Activated T-helper 9 cell treated with anti-CD3 and anti-CD28 coated beads, Interleukin-2, amount 50 U/mL, for 16 hours (primary cell): ENCODE measurements around the gene CFAP20DC.
"Not testable (repeated sequence)": the region's sequence is repeated elsewhere in the genome, so short reads cannot be mapped to it uniquely, and the experiment has no call there.

ENCODE experiments used
- DNase-seq: peaks from one replicate; pipeline ENCODE4 v3.0.0-alpha.2; 2020; ENCODE audit warnings: low read depth

Gene CFAP20DC

DNA sequence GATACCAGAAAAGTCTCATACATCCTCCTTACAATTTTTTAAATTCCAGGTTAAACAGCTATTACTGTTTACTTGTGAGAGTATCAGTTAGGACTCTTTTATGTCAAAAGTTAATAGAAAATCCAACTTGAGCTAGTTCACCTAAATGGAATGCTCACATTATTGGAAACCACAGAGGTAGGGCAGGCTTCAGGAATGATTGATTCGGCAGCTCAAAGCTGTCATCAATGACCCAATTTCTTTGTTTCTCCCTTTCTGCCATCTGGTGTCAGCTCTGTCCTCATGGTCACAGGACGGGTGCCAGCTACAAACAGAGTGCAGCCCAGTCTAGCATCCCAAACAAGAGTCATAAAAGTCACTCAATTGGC, 32.2 kb downstream of the CFAP20DC start:
- no peak for DNase-seq

DNA sequence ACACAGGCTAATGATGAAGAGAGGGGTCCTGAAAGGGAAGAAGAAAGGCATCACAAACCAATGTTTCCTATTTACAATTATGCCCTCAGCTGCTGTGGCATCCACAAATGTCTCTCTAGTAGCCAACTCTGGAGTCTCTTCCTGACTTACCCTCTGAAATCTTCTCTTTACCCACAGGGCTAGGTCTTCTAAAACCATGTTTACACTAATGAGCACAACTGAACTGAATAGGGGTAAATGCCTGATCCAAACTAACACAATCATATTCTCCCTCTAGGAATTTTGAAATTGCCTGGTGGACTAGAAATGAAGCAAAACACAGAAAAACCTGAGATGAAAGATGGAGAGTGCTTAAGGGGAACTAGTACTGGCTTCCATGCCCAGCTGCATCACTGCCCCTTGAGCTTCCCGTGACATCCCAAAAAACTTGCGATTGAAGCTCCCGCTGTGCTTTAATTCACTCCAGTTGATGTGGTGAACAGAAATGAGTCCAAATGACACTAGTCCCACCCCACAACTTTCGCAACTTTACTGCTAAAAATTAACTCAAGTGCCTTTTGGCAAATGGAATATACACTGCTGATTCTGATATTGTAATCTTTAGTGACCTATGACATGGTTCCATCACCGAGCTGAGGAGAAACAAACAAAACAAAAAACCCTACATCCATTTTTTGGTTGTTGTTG, 32.8 kb downstream of the CFAP20DC start:
- no peak for DNase-seq

DNA sequence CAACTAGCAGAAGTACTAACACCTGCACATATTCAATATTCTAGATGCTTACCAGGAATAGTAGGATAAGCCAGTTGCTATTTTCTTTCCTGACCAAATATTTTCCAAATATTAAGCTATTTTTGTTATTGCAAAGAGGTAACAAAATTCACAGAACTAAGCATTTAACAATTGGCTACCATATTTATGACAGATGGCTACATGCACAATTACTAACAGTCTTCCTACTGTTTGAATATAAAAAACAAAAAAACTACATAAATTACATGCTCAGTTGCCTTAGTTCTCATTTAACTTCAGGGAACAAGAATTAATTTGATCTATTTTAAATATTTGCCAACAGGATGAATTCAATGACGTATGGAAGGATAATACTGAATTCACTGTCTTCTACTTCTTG, 36.2 kb downstream of the CFAP20DC start:
- DNase-seq = no peak

DNA sequence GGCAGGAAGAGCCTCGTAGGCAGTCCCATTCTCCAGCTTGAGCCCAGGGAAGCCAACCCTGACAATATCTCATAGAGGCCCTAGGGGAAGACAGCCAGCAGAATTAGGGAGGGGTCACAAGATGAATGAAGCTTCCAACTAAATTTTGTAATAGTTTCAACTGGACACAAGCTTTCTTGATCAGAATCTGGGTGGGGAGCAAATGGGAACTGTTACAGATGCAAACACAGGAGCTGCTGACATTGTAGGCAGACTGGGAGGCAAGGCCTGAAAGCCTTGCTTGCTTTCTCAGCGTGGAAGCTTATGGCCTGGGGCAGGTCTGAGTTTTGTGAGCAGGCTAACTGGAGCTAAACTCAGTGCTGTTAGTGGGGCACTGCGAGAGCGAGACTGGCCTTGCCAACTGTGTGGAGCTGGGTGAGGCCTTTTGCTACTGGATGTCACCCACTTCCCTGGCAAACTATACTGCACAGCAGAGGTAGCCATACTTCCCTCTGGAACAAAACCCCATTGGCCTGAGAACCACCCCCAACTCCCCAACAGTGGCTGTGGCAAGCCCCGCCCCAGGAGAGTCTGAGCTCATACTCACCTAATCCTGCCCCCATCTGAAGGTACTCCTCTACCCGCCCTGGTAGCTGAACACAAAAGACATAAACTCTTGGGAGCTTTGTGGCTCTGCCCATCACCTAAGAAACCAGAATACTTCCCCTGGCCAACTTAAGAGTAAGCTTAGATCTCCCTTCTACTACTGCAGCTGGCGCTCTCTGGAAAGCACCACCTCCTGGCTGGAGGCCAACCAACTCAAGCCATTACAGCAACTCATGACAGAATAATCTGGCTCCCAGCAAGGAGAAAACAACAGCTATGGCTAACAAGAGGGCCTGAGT, 42.9 kb downstream of the CFAP20DC start:
- no peak for DNase-seq

DNA sequence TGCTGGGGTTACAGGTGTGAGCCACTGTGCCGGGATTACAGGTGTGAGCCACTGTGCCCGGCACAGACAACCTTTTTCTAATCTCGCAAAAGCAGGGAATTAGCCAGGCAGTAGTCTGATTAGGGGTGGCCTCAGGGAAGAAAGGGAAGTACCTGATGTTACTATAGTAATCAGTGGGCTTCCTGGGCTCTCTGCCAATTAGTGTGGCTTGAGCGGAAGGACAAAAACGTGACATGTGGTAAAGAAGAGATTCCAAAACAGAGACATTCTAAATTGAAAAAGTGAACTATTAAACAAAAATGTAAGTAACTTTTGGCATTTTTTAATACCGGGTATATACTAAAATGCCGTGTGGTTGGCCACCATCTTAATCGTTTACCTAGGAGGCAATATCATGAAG, 48.1 kb downstream of the CFAP20DC start:
- DNase-seq = no peak

DNA sequence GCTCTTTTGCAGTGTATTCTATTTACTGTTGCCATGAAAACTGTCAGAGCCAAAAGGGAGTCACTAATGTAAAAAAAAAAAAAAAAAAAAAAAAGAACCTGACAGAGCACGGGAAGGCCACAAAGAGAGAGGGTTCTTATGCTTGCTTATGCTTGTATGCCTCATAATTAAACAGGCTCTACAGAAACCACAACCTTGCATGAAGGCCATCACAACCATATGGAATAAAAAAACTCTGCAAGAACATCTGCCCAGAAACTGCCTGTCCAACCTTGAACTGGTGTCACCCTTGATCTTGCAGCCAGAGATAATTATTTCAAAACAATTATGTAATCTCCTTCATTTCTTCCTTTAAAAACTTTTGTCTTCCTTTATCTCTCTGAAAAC, 50.1 kb downstream of the CFAP20DC start:
- DNase-seq = no peak

DNA sequence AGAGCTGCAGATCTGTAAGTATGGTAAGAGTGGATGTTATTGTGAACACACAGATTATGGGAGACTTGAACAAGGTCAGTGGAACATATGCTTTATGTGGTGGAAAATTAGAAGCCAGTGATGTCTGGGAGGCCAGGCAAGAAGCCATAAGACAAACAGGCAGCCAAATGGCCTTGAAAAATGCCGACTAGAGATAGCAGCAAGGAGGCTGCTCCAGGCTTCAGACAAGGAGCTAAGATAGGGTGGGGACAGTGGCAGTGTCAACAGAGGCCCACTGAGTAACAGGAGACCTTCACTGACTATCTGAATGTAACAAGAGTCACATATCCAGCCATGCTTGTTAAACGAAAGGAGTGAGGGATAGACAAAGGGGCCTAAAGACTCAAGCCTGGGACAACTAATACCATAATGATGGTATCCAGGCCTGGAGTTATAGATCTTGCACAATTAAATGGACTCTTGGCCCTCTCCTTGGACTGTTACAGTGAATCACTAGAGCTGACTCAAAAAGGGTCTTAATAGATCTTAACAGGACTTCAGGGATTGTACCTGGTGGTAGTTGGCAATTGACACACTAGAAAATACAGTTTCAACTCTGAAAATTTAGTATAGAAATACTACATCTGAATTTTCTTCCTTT, 50.6 kb downstream of the CFAP20DC start:
- no peak for DNase-seq

DNA sequence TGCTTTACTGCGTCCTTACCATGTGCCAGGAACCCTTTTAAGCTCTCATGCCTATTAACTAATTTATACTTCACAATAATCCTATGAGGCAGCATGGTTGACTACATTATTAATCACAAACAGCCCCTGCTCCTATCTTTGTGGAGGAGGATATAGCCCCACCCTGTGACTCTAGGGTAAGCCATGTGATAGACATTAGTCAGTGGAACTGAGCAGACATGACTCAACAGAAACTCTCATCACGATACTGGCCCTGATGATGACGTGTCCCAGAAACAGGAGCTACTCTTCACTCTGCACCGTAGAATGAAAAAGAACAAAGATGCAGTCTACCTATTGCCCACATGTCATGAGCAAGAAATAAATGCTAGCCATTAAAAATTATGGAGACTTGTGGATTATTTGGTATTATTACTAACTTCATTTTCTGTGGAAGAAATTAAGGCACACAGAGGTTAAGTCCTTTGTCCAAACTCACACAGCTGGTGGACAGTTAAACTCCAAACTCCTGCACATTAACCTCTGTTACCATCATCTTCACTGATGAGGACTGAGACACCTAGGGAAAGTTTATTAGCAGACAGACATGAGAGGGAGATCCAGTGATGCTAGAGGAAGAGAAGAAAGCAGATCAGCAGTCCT, 51.2 kb downstream of the CFAP20DC start:
- DNase-seq = no peak

DNA sequence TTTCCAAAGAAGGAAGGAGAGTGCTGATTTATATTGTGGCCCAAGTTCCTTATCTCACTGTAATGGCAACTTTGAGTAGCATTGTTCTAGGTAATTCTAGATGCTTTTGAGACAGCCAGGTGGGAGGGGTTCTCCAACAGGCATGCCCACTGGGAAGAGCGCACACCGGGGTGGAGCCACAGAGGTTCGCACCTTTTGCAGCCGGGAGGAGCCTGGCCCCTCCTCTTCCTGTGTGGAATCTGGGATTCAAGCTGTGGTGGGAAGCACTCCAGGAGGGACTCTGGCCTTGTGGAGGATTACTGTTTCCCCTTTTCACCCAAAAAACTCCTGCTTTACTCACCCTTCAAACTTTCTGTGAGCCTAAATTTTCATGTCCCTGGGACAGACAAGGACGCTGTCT, 53.1 kb downstream of the CFAP20DC start:
- no peak for DNase-seq

DNA sequence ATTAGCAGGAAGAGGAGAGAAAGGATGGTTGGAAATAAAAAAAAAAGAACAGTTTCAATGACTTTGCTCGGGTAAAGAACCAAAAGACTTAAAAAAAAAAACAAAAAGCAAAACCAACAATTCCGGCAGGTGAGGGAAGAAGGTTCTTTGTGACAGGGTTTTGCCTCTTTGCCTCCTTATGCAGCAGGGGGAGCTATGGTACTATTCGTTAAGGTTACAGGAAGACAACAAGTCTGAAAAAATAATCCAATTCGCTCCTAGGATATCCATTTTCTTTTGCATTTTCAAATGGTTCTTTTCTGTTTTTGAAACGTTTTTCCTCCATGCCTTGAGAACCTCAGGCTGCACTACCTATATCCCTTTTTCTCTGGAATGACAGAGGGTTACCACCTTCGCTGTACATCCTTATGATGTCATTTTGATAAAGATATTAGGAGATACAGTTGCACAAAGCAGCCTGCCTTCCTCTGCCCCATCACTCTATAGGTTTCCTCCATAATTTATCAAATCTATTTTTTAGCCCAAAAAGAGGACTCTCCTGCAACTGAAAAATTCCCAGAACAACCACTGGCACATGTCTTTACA, 55.0 kb downstream of the CFAP20DC start:
- DNase-seq = no peak

DNA sequence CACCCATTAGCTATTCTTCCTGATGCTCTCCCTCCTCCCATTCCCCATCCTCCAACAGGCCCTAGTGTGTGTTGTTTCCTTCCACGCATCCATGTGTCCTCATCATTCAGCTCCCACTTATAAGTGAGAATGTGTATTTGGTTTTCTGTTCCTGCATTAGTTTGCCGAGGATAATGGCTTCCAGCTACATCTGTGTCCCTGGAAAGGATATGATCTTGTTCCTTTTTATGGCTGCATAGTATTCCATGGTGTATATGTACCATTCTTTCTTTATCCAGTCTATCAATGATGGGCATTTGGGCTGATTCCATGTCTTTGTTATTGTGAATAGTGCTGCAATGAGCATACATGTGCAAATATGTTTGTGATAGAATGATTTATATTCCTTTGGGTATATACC, 56.3 kb downstream of the CFAP20DC start:
- no peak for DNase-seq

DNA sequence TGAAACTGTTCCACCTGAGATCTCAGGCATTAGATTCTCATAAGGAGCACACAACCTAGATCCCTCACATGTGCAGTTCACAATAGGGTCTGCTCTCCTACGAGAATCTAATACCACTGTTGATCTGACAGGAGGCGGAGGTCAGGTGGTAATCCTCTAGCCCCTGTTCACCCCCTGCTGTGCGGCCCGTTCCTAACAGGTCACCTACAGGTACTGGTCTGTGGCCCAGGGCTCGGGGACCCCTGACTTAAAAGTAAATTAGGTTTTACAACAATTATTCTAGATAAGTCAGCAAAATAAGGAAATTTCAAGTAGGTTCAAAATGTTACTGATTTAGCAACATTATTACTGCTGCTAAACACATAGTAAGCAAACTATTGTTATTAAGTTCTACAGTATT, 58.2 kb downstream of the CFAP20DC start:
- DNase-seq = no peak

DNA sequence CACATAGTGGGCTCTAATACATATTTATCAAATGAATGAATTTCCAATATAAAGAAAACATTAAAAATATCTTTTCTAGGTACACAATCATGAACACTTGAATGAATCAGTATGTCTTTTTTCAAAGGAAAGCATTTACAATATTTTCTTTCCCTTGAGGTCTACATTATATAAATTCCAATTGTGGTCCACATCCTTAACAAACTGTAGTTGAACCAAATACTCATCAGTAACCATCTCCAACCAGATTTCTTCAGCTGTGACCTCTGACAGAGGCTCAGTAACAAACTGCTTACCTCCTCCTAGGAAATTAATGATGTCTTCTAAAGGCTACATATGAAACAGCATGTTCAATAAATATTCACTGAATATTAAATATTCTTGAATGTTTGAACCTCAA, 58.8 kb downstream of the CFAP20DC start:
- DNase-seq = no peak

DNA sequence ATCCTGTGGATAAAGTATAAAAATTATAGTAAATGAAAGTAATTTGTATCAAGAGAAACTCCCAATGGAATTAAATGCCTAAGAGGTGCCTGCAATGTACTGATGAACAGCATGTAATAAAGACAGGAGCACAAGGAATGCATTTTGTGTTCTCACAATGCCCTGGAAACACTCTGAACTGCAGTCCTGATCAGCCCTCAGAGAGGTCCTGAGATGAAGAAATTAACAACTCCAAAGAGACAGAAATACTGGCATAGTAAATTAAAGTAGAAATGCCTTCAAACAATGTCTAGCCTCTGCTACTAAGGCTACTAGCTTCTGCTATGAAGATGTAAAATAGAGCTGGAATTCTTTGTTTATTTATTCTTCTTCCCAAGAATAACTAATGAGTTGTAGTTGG, 59.9 kb downstream of the CFAP20DC start:
- DNase-seq = no peak

DNA sequence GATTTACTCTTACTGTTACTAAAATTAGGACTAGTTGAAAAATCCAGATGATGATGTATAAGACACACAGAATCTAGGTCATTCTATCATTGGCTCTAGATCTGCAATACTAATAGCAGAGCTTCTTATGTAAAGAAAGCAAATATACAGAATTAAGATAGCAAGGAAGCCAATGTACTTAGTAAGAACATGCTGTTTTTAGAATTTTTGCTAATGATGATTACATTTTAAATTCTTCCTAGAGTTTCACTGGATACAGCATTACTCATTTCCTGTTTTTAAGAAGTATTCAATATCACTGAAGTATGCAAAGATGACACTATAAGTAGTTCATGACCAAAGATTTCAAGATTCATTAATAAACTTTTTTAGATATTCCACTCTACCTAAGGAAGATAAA, 60.7 kb downstream of the CFAP20DC start:
- no peak for DNase-seq

DNA sequence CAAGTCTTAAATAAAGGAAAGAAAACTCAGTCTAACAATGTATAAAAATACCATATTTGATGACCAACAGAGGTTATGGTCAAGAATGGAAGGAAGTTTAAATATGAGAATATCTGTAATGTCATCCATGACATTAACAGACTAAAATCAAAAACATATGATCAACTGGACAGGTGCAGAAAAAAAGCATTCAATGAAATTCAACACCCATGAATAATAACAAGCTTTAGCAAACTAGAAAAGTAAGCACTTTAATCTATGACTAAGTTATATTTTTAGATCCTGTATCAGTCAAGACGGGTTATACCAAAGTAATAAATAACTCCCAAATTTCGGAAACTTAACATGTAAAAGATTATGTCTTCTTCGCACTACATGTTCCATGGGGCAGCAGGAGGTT, 61.8 kb downstream of the CFAP20DC start:
- DNase-seq = no peak

DNA sequence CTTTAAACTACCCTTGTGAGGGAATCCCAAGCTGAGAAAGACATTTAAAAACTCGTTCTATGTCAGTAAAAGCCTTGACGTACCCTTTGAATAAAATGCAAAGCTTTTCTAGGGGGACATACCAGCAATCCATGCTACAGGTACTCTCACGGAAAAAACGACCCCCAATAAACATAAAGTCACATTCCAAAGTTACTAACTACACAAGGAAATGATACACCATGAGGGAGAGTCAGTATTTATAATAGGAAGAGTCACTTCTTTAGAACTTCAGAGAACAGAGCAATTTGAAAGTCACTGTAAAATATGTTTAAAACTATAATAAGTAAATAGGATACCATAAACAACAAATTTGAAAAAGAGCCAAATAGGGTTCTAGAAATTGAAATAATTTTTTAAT, 63.2 kb downstream of the CFAP20DC start:
- DNase-seq = no peak

DNA sequence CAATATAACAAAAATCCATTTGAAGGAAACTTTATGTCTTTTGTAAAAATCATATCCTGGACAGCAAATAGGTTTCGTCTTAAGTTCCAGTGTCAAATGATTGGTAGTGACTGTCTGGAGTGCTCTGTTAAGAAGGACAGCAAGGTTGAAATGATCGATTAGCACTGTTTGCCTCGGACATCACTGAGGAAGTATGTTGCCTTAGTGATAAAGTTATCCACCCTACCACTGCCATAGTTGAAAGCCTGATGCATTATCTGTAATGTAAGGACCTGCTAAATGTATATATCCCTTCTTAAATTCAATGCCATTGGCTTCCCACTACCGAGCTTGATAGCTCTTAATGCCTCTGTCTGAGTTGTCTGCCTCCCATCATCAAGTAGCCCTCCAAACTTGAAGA, 70.0 kb downstream of the CFAP20DC start:
- no peak for DNase-seq

DNA sequence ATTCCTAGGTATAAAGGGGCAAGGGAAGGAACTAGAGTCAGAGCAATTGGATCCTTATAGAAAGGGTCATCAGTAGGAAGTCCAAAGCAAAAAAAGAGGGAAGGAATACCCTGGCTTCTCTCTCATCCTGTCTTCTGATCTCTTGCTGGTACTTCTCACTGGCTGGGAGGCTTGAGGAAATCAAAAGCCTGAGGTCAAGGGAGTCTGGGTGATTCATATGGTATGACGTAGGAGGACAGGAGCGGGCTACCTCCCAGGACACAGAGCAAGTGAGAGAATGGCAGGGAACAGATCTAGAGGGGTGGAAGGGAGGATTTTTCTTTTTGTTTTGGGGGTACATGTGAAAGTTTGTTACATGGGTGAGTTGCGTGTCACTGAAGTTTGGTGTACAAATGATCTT, 76.0 kb downstream of the CFAP20DC start:
- no peak for DNase-seq

DNA sequence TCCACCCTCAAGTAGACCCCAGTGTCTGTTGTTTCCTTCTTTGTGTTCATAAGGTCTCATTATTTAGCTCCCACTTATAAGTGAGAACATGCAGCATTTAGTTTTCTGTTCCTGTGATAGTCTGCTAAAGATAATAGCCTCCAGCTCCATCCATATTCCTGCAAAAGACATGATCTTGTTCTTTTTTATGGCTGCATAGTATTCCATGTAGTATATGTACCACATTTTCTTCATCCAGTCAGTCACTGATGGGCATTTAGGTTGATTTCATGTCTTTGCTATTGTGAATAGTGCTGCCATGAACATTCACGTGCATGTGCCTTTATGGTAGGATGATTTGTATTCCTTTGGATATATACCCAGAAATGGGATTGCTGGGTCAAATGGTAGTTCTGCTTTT, 82.0 kb downstream of the CFAP20DC start:
- not testable (repeated sequence) for DNase-seq

DNA sequence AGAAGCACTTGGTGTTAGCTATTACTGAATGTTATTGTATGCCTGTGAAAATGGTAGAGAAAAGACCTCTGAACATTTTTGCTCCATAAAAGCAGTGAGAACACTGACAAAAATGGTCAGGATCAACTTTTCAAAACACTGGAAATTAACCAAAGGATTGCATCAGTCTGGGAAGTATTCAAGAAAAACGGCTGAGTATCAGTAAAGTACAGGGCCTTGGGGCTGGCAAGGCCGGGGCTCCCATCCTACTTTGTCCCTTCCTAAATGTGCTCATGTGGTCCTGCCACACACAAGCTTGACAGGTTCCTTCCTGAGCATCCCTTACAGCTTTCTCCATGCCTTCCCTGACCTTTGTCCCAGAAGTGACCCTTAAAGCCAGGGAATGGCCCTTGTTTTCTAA, 84.0 kb downstream of the CFAP20DC start:
- DNase-seq = no peak

DNA sequence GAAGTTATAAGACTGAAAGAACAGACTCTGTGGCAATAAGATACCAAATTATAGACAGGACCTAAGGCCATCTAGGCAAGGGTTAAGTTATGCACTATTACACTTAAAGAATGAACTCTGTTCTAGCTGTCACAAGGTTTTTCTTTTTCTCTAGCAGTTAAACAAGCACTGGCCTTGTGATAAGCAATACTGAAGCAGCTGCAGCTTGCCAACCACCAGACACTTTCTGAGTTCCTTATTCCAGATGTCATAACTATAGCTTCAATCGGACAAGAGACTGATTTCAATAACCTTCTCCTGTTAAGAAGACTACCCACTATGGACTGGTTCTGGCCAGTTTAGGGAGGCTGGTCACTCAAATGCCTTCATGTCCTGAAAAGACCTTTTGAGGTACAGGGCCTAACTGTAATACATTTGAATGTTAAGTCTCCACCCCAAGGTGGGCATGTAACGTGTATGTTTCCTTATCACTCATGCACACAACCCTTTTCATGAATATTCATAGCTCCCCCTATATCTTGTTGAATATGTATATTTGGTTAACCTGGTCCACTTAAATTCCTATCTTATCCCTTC, 85.8 kb downstream of the CFAP20DC start:
- no peak for DNase-seq
